Hippocampal formation (tissue), 2 donors: ENCODE results near the gene CFDP1.
A peak's percentile ranks its signal among the peaks of the same experiment; 100 is the strongest.

Experiments used
- DNase-seq, 2 donors: peaks; one replicate each; lab custom pipeline; 2025; lab: John Stamatoyannopoulos, UW

Gene CFDP1

DNA sequence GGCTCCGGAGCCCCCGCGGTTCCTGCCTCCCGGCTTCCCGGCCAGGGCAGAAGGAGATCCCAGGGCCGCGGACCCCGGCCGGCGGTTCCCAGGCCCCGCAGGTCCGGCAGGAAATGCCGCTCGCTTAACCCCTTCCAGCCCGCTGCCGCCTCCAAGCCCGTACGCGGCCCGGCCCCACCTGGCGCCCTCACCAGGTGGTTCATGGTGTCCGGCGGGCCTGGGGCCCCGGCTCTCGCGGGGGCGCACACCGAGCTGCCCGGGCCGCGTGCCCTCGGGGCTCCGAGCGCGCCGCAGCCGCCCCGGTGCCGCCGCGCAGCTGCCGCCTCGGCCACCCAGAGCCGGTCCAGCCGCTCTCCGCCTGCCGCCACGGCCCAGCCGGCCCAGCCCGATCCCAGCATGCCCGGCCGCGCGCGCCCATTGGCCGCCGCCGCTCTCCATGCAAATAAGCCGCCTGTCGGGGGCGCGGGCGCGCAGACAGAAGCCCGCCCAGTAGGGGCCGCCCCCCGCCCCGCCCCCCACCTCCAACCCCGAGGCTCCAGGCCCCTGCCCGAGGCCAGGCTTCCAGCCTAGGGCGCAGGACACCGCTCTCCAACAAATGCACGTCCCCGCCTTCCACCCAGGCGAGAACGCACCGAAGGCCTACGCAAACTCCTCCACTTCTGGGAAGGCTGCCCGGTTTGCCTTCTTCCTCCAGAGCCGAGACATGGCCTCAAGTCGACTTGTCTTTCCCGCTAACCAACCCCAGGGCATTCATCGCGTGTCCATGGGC, 181.8 kb downstream of the CFDP1 start, which contains the start of gene BCAR1:
BCAR1 (minus strand) TSS at position 345 of the 769 bp plus-strand sequence; CDS start at position 203, 142 bp downstream.
- DNase-seq, result peak; percentile 78 to 87

GRCh38 chr16:75250809-75251279, 182.5 kb downstream of the CFDP1 start:
- no peak for DNase-seq

DNA sequence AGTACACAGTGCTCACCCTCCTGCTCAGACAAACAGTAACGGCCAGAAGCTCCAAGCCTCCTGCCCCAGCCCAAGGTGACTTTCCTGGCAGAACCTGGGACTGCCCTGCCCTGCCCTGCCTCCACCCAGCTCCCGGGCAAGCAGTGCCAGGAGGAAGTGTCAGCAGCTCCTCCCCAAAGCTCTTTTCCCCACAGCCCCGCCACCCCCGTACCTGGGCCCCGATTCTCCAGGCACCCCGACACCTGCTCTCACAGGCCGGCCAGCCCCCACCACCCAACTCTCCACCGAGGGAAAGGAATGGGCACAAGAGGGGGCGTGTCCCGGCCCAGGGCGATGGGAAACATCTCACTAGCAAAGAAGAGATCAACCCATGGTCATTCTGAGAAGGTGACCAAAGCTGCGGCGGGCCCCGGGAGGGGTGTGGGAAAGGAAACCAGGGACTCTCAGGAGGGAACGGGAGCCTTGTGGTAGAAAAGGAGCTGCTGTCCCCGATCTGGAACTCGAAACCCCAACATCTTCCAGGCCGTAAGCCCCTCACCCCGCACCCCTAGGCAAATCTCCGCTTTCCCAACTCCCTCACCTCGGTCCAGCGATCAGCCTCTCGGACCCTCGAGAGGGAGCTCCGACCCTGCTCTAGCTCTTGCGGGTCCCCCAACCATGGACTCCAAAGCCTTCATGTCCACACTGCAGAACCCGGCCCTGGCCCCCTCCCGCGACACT, 183.1 kb downstream of the CFDP1 start:
- no peak for DNase-seq

DNA sequence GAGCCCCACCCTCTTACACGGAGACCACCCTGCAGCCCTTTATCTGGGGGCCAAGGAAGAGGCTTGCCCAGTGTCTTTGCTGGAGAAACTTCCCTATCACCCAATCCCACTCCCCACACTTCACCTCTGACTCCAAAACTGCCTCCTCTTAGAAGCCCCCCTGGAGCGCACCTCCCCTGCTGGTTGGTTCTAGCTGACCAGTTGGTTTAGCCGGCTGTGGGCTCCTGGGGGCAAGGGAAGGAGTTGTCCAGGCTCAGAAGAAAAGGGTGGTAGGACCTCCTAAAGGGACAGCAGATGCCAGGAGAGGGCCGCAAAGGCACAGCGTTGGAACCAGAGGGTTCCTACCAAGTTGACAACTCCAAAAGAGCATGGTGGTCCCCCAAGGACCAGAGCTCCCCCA, 183.9 kb downstream of the CFDP1 start:
- no peak for DNase-seq

GRCh38 chr16:75248536-75249380, 184.5 kb downstream of the CFDP1 start:
- peak in 1 of 2 donors; percentile 40 for DNase-seq

DNA sequence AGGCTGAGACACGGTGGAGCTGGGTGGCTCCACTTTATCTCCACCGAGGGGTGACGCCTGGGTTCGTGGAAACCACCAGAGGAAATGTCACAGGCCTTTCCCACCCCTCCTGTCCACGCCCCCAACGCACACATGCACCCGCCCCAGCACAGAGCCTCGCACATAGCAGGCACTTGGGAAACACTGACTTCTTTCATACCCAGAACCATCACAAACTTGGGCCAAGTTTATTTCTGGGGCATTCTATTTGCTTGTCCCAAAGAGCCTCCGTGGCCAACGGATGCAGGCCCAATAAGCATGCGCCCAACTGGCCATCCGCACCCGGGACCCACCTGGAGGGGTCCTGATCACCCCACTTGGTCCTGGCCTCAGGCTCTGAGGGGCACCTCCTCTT, 185.2 kb downstream of the CFDP1 start:
- peak; percentile 79 to 85 for DNase-seq

- DNase-seq, result peak; percentile 84 to 91
Measured at GRCh38 chr16:75247249-75247648, 186.1 kb downstream of the CFDP1 start.

- no peak for DNase-seq
Measured at GRCh38 chr16:75246504-75247205, 186.6 kb downstream of the CFDP1 start.

DNA sequence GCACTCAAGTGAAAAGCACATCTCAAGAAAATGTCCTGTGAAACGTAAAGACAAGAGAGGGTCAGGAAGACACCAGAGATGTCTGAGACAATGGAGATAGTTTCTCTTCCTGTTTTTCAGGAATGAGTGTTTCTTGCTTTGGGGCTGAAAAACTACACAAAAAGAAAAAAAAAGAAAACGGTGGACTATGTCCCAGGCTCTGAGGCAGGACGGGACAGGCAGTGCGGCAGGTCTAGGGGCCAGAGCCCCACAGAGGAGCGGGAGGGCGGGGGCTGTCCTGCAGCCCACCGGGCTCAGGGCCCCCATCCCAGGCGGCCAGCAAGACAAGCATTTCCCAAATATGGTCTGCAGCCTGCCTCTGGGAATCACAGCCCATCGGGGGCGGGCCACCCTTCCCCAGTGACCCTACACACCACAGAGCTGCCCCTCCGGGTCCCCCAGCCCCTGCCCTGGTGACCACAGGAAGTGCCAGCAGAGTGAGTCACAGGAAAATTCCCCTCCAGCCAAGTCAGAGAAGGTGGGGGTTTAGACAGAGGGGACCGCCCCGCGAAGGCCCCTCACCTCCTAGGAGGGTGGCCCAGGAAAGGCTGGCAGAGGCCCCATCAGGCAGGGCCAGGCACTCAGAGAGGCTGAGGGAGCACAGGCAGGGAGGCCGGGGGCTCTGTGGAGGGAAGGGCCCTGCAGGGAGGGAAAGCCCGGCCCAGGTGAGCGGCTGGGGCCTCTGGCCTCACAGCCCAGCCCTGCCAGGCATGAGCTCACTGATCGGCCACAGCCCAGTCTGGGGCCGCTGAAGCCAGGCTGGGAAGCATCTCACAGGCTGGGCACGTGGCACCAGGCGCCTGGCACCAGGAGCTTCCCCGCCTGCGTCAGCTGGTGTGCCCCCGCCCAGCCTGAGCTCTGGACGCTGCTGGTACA, 188.2 kb downstream of the CFDP1 start:
- DNase-seq, result peak; percentile 93 to 98

DNA sequence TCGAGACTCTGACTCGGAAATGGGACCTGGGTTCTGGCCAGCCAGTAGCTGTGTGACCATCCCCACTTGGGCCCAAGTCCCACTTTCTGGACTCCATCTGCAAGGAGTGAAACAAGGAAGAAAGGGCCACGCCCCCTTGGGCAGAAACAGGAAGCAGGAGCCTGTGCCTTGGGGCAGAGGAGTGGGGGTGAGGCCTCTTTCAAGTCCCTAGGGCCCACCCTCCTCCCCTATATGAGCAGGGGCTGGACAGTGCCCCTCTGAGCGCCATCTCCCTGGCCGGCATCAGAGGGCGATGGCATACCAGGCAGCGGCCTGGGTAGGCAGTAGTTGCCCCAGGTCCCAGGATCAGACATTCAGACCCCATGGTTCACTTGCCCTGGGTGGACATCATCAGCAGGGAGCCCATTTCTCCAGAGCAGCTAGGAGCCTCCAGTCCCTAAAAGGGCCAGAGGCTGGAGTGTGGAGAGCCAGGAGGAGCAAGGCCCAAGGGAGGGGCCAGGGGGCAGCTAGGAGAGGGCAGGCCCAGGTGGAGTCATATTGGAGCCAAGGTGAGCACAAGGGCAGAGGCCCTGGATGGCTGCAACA, 189.0 kb downstream of the CFDP1 start:
- DNase-seq, result peak in 1 of 2 donors; percentile 35
